Activated T-helper 1 cell treated with anti-CD3 and anti-CD28 coated beads, Interleukin-12 subunit alpha, Interleukin-12 subunit beta, Interleukin-2, Interleukin-4 antibody, amounts not matched to agents 30 ng/mL and 10 ng/mL and 1 ng/mL, durations not matched to agents 14 hours and 24 hours and 36 hours (primary cell): ENCODE results near the gene KMT2D. TPM values are rescaled to one million over a fixed set of nuclear protein-coding genes. Genes with fewer than 3 reads are reported as not detected.

Source experiments
- DNase-seq: peaks from one replicate; pipeline ENCODE4 v3.0.0; 2021; ENCODE audit warnings: low spot score
- H3K27ac Mint-ChIP-seq: one replicate; pipeline ENCODE4 v1.8.0; 2021; ENCODE audit warnings: mild to moderate bottlenecking, mixed read lengths
- H3K27me3 Mint-ChIP-seq: one replicate; pipeline ENCODE4 v1.8.0; 2022; ENCODE audit warnings: mild to moderate bottlenecking, moderate library complexity, mixed read lengths; ENCODE audit not compliant: insufficient read depth
- H3K36me3 Mint-ChIP-seq: one replicate; pipeline ENCODE4 v1.8.0; 2021; ENCODE audit warnings: low read depth, mixed read lengths
- H3K4me1 Mint-ChIP-seq: one replicate; pipeline ENCODE4 v1.8.0; 2021; ENCODE audit warnings: low read depth, mixed read lengths
- H3K4me3 Mint-ChIP-seq: one replicate; pipeline ENCODE4 v1.8.0; 2021; ENCODE audit warnings: mild to moderate bottlenecking, moderate library complexity, mixed read lengths
- H3K9me3 Mint-ChIP-seq: one replicate; pipeline ENCODE4 v1.8.0; 2021; ENCODE audit warnings: mixed read lengths
- intact Hi-C: fragments of 100-400 bp; cut with micrococcal nuclease; formaldehyde crosslinking; loops from one replicate; pipeline ENCODE4 v1.15.1; 2024
- total RNA-seq: library from RNA; stranded (reverse); gene quantifications from 2 replicates; pipeline ENCODE4 v1.2.3, GENCODE V29; 2022

KMT2D gene
- total RNA-seq, 1 donor from 2014 or later: 107 TPM

- H3K27me3 Mint-ChIP-seq: no peaks in the 10 kb centered on the region
- peaks cover 47% of the 10 kb centered on the region for H3K36me3 Mint-ChIP-seq
- no peak for DNase-seq
- H3K9me3 Mint-ChIP-seq: no peaks in the 10 kb centered on the region
- H3K27ac Mint-ChIP-seq: no peak overlapping the region
- H3K4me1 Mint-ChIP-seq: no peaks in the 10 kb centered on the region
- no peak overlapping the region for H3K4me3 Mint-ChIP-seq
- intact Hi-C loops: no loop called here
Measured at GRCh38 chr12:49026101-49026500, 34.5 kb downstream of the KMT2D start.

GRCh38 chr12:49025463-49025862 lies 35.1 kb downstream of the KMT2D start:
- intact Hi-C loops: no loop called here
- Mint-ChIP-seq H3K4me3 (no peak overlapping the region), H3K9me3 (no peaks in the 10 kb centered on the region), H3K27ac (no peak overlapping the region), H3K4me1 (no peaks in the 10 kb centered on the region), H3K36me3 (peaks cover 51% of the 10 kb centered on the region), H3K27me3 (no peaks in the 10 kb centered on the region)
- no peak for DNase-seq

GRCh38 chr12:49024543-49024942 lies 36.1 kb downstream of the KMT2D start:
- Mint-ChIP-seq H3K4me1 (peaks cover 5% of the 10 kb centered on the region), H3K27me3 (no peaks in the 10 kb centered on the region), H3K36me3 (peaks cover 51% of the 10 kb centered on the region), H3K9me3 (no peaks in the 10 kb centered on the region), H3K27ac (no peak overlapping the region), H3K4me3 (no peak overlapping the region)
- DNase-seq: no peak
- intact Hi-C loops: no loop called here

GRCh38 chr12:49023812-49024211 lies 36.8 kb downstream of the KMT2D start:
- intact Hi-C loops: no loop called here
- Mint-ChIP-seq H3K36me3 (peaks cover 49% of the 10 kb centered on the region), H3K27ac (no peak overlapping the region), H3K9me3 (no peaks in the 10 kb centered on the region), H3K4me3 (no peak overlapping the region), H3K4me1 (peaks cover 13% of the 10 kb centered on the region), H3K27me3 (no peaks in the 10 kb centered on the region)
- DNase-seq: no peak

- Mint-ChIP-seq H3K27me3 (no peaks in the 10 kb centered on the region), H3K27ac (no peak overlapping the region), H3K4me3 (no peak overlapping the region), H3K4me1 (peaks cover 18% of the 10 kb centered on the region), H3K9me3 (no peaks in the 10 kb centered on the region), H3K36me3 (peaks cover 42% of the 10 kb centered on the region)
- DNase-seq: no peak
- intact Hi-C loops: no loop called here
Measured at GRCh38 chr12:49022558-49023178, 37.9 kb downstream of the KMT2D start.

GRCh38 chr12:49021292-49021915 lies 39.2 kb downstream of the KMT2D start:
- no peaks in the 10 kb centered on the region for H3K9me3 Mint-ChIP-seq
- H3K4me3 Mint-ChIP-seq: no peak overlapping the region
- intact Hi-C loops: no loop called here
- no peaks in the 10 kb centered on the region for H3K27me3 Mint-ChIP-seq
- peaks cover 43% of the 10 kb centered on the region for H3K36me3 Mint-ChIP-seq
- H3K27ac Mint-ChIP-seq: no peak overlapping the region
- H3K4me1 Mint-ChIP-seq: peaks cover 31% of the 10 kb centered on the region
- no peak for DNase-seq

GRCh38 chr12:49020441-49020840 lies 40.2 kb downstream of the KMT2D start:
- Mint-ChIP-seq H3K27me3 (no peaks in the 10 kb centered on the region), H3K4me3 (no peak overlapping the region), H3K9me3 (no peaks in the 10 kb centered on the region), H3K36me3 (peaks cover 40% of the 10 kb centered on the region), H3K4me1 (peaks cover 39% of the 10 kb centered on the region), H3K27ac (no peak overlapping the region)
- DNase-seq: no peak
- intact Hi-C loops: no loop called here

GRCh38 chr12:49019443-49020324 lies 40.9 kb downstream of the KMT2D start:
- intact Hi-C loops: loop anchor here (2.0 kb wide), 1 partner anchor 245 kb away; the partner anchor contains the start of gene TUBA1C
- Mint-ChIP-seq H3K36me3 (peaks cover 37% of the 10 kb centered on the region), H3K27ac (peak overlapping the region; percentile 95), H3K9me3 (no peaks in the 10 kb centered on the region), H3K27me3 (no peaks in the 10 kb centered on the region), H3K4me3 (peak overlapping the region; percentile 82), H3K4me1 (peaks cover 46% of the 10 kb centered on the region)
- DNase-seq: no peak

- no peaks in the 10 kb centered on the region for H3K9me3 Mint-ChIP-seq
- H3K4me1 Mint-ChIP-seq: peaks cover 52% of the 10 kb centered on the region
- H3K36me3 Mint-ChIP-seq: peaks cover 36% of the 10 kb centered on the region
- H3K4me3 Mint-ChIP-seq: peak overlapping the region; percentile 88
- no peak for DNase-seq
- intact Hi-C loops: loop anchor here (2.0 kb wide), 1 partner anchor 246 kb away; the partner anchor contains the start of gene TUBA1C
- H3K27ac Mint-ChIP-seq: peak overlapping the region; percentile 95
- no peaks in the 10 kb centered on the region for H3K27me3 Mint-ChIP-seq
Measured at GRCh38 chr12:49019120-49019430, 41.5 kb downstream of the KMT2D start.

- peak within 1 kb of the TSS; percentile 95 for H3K27ac Mint-ChIP-seq
- H3K36me3 Mint-ChIP-seq: peaks cover 36% of the 10 kb centered on the region
- H3K27me3 Mint-ChIP-seq: no peaks in the 10 kb centered on the region
- peaks cover 53% of the 10 kb centered on the region for H3K4me1 Mint-ChIP-seq
- intact Hi-C loops: loop anchor here (1.0 to 2.0 kb wide), 9 partner anchors 19 to 246 kb away; partner anchors contain the start of genes ARF3, DDN, DDX23 and KMT2D
- H3K4me3 Mint-ChIP-seq: peak within 1 kb of the TSS; percentile 88
- peak; percentile 97 for DNase-seq
- no peaks in the 10 kb centered on the region for H3K9me3 Mint-ChIP-seq
Measured at GRCh38 chr12:49018261-49019119, 42.1 kb downstream of the KMT2D start, which contains the start of gene PRKAG1. Gene PRKAG1 (minus strand): TSS chr12:49018776. CDS start chr12:49018740, 36 bp downstream.

GRCh38 chr12:49017891-49018260 lies 42.7 kb downstream of the KMT2D start:
- Mint-ChIP-seq H3K27me3 (no peaks in the 10 kb centered on the region), H3K4me3 (peak overlapping the region; percentile 88), H3K9me3 (no peaks in the 10 kb centered on the region), H3K27ac (peak overlapping the region; percentile 95), H3K36me3 (peaks cover 36% of the 10 kb centered on the region), H3K4me1 (peaks cover 53% of the 10 kb centered on the region)
- intact Hi-C loops: loop anchor here (1.0 to 2.0 kb wide), 9 partner anchors 19 to 247 kb away; partner anchors contain the start of genes ARF3, DDN, DDX23 and KMT2D
- DNase-seq: no peak

GRCh38 chr12:49015196-49015595 lies 45.4 kb downstream of the KMT2D start:
- Mint-ChIP-seq H3K27me3 (no peaks in the 10 kb centered on the region), H3K9me3 (no peaks in the 10 kb centered on the region), H3K36me3 (peaks cover 34% of the 10 kb centered on the region), H3K4me1 (peaks cover 53% of the 10 kb centered on the region), H3K27ac (no peak overlapping the region), H3K4me3 (no peak overlapping the region)
- no peak for DNase-seq
- intact Hi-C loops: no loop called here
